Anterior cingulate cortex (tissue), 58 donors: Measurements from ENCODE around the gene EIF2AK3.
A peak's percentile ranks its signal among the peaks of the same experiment; 100 is the strongest.
"Not testable (repeated sequence)": the region's sequence is repeated elsewhere in the genome, so short reads cannot be mapped to it uniquely, and the experiment has no call there.

ENCODE experiments used
- DNase-seq, 58 donors: peaks; one replicate each; lab custom pipeline; 2025; lab: John Stamatoyannopoulos, UW

The EIF2AK3 gene

DNA sequence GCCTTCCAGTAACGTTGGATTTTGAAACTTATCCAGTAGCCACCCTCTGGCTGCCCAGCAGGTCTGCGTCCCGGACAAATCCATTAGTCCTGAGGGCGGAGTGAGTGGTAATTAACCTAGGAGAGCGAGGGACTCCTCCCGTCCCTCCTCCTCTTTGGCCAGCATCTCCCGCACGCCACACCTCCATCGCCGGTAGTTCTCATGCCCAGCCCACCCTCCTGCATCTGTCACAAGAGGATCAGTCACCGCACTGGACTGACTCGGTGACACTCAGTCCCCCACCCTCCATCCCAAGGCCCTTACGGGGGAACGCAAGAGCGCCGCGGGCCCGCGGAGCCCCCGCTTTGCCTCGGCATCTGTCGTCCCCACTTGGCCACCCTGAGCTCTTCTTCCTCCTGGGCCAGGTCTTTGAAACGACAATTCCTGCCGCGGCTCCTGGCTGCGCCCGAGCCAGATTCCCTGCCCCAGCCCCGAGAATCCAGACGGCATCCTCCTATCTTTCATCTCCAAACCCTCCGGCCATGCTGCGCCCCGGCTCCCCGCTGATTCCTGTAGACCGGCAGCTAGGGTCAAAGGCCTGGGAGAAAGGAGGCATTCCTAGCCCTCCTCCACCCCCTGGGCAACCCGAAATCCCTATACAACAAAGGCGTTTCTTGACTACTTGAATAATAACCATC, 77.5 kb downstream of the EIF2AK3 start:
- DNase-seq, result peak in 1 of 58 donors; percentile 1

GRCh38 chr2:88546291-88546690, 81.0 kb downstream of the EIF2AK3 start:
- DNase-seq, result not testable (repeated sequence)

DNA sequence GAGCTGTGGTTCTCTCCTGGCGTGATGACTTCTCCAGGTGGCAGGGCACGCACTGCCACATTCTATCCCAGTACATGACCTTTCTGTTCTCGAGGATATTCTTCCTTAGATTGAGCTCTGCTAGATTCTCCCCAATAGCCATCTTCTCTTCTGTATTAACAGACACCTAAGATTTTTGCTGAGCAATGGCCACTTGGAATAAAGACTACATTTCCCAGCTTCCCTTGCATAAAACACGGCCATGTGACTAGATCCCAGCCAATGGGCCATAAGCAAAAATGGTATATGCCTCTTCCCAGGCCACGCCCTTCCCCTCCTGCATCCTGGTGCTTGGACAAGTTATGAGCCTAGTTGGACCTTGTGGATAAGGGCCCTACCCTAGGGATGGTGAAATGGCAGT, 82.1 kb downstream of the EIF2AK3 start:
- peak in 2 of 58 donors; percentile 7 to 23 for DNase-seq

GRCh38 chr2:88543541-88544057, 83.7 kb downstream of the EIF2AK3 start:
- DNase-seq, result no peak

GRCh38 chr2:88542668-88543067, 84.6 kb downstream of the EIF2AK3 start:
- DNase-seq, result no peak

DNA sequence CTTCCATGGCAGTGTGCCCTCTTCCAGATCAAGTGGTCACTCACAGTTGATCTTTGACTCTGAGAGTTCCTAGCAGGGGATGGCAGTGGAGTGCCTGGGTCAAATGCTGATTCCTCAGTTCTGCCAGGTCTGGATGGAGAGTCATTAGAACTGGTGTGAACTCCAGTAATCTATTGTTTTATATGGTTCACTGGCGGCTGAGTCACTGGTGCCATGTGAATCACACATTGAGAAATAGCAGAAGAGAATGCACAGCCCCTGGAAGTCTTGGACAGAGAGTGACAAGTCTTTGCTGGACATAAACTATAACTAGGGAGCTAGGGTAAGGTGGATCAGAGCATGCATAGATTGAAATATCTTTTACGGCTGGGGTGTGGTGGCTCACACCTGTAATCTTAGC, 86.9 kb downstream of the EIF2AK3 start:
- DNase-seq, result no peak

DNA sequence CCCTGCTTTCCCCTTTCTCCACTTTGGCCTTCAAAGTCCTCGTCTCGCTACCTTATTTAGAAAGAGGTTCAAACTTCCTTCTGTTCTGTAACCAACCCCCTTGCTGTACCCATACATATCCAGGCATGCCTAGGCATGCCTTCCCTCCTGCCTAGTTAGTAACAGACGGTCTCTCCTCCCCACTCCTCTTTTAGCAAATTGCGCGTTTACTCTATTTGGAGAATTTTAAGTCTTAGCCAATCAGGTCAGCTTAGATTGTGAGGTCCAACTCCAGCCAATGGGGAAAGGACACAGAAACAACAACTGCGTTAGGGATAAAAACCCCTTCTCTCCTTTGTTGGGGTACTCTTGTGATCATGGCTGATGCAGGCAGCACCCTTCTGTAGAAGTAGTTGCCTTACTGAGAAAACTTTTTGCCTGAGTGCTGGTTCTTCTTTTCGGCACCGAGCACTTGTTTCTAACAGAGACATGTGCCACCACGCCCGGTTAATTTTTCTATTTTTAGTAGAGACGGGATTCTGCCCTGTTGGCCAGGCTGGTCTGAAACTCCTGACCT, 88.8 kb downstream of the EIF2AK3 start:
- no peak for DNase-seq

DNA sequence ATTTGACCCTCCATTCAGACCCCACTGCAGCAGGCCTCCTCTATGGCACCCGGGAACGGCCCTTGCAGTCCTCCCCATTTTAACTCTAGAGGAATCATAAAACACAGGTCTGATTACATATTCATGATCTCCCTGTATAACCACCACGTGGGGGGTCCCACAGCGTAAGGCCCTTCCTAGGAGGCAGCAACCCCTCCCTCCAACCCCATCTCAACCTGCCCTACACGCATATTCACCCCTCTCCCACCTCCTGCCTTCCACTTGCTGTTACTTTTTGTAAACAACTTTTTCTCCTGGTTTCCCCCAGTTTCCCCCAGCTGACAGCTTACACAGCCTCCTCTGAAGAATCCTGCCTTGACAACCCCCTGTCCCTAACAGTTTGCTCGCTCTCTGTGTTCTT, 89.6 kb downstream of the EIF2AK3 start:
- no peak for DNase-seq

DNA sequence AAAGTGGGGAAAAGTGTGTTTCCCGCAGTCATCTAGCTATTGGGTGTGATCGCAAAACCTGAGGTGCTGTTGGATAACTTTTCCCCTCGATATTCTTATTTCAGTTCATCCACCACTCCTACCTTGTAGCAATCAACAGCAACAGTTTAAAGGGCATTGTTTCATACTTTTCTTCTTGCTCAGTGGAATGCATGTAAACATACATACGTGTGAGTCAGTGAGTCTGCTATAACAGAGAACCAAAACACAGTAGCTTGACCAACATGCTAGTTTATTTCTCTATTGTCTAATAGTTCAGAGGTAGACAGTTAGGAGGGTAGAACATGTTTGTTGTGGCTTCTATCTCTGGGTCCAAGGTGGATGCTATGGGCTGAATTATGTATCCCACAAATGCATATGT, 97.2 kb downstream of the EIF2AK3 start:
- no peak for DNase-seq

- DNase-seq, result no peak
These were observed 105.7 kb downstream of the EIF2AK3 start for GRCh38 chr2:88521445-88522073.

DNA sequence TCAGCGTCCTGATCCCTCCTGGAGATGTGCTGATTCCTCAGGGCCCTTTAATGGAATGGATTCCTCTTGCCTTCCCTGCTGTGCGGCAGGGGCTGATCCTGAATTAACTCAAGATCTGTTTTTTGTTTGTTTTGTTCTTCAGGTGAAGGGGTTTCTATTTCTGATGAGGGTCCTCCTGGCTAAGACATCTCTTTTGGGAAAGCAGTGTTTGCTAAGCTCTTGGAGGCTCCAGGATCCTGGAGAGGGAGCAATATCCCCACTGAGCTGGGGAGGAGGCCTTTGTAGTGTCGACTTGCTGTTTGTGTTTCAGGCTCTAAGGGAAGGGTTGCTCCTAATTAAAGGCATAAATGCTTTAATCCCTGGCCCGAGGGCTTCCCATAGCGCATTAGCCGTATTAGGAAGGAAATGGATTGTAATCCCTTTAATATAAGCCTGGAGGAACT, 109.5 kb downstream of the EIF2AK3 start:
- no peak for DNase-seq
